ENCODE measurements around the gene JKAMP. TPM values are rescaled to one million over a fixed set of nuclear protein-coding genes. Genes with fewer than 3 reads are reported as not detected.

JKAMP gene
- total RNA-seq, 1 experiment from 2014 or later: 149 TPM

Other genes starting within 250 kb of the JKAMP start
- 6.7 and 13.1 TPM in 2 replicates for gene GPR135, start 19.1 kb upstream of the JKAMP start, total RNA-seq (2014; rRNA removed; shearing (Covaris generic); ENCODE audit: low replicate concordance)
- gene L3HYPDH, start 109 bp upstream of the JKAMP start, total RNA-seq (2014; rRNA removed; shearing (Covaris generic); ENCODE audit: low replicate concordance): 60.5 and 116 TPM in 2 replicates
- not detected in 2 replicates for gene CCDC175, start 92.3 kb downstream of the JKAMP start, total RNA-seq (2014; rRNA removed; shearing (Covaris generic); ENCODE audit: low replicate concordance)

All from Karpas-422 (cell line).